NK-92 treated with Interleukin-12 subunit alpha and Interleukin-12 subunit beta, amount 100 ng/mL, for 24 hours (cell line): ENCODE results near the gene ZC3H18.
"Not testable (repeated sequence)": the region's sequence is repeated elsewhere in the genome, so short reads cannot be mapped to it uniquely, and the experiment has no call there.

Experiments
- DNase-seq: peaks from one replicate; lab custom pipeline; 2025; lab: John Stamatoyannopoulos, UW

The ZC3H18 gene

GRCh38 chr16:88605186-88606147 is 35.3 kb downstream of the ZC3H18 start:
- DNase-seq, result no peak

GRCh38 chr16:88606148-88606757 is 36.0 kb downstream of the ZC3H18 start:
- DNase-seq, result no peak

- no peak for DNase-seq
Observed at GRCh38 chr16:88608076-88608475, 37.9 kb downstream of the ZC3H18 start.

- not testable (repeated sequence) for DNase-seq
Observed at GRCh38 chr16:88609426-88609825, 39.2 kb downstream of the ZC3H18 start.

GRCh38 chr16:88610080-88610479 is 39.9 kb downstream of the ZC3H18 start:
- no peak for DNase-seq

- DNase-seq, result no peak
Observed at GRCh38 chr16:88610909-88611812, 41.0 kb downstream of the ZC3H18 start.

- DNase-seq, result no peak
Observed at GRCh38 chr16:88613293-88613692, 43.1 kb downstream of the ZC3H18 start.

- no peak for DNase-seq
Observed at GRCh38 chr16:88613911-88614817, 44.0 kb downstream of the ZC3H18 start.

- no peak for DNase-seq
Observed at GRCh38 chr16:88614818-88615580, 44.8 kb downstream of the ZC3H18 start.

GRCh38 chr16:88616320-88616719 is 46.1 kb downstream of the ZC3H18 start:
- no peak for DNase-seq

- no peak for DNase-seq
Observed at GRCh38 chr16:88616736-88617135, 46.5 kb downstream of the ZC3H18 start.

- no peak for DNase-seq
Observed at GRCh38 chr16:88617268-88618031, 47.2 kb downstream of the ZC3H18 start.

- DNase-seq, result no peak
Observed at GRCh38 chr16:88618182-88618955, 48.2 kb downstream of the ZC3H18 start.

- DNase-seq, result no peak
Observed at GRCh38 chr16:88618956-88619667, 48.9 kb downstream of the ZC3H18 start.

GRCh38 chr16:88619859-88620815 is 49.9 kb downstream of the ZC3H18 start:
- DNase-seq, result peak; percentile 36

- DNase-seq, result no peak
Observed at GRCh38 chr16:88622125-88622524, 51.9 kb downstream of the ZC3H18 start.

GRCh38 chr16:88622866-88623265 is 52.7 kb downstream of the ZC3H18 start:
- DNase-seq, result no peak
